B cell (primary cell): ENCODE measurements around the gene CNKSR3.

Source experiments
- EZH2 ChIP-seq: IDR thresholded peaks from 2 replicates; pipeline ENCODE4 v1.6.1; 2012; ENCODE audit warnings: borderline replicate concordance, low read depth, mild to moderate bottlenecking, moderate library complexity, low read length; ENCODE audit not compliant: insufficient read depth, poor library complexity, severe bottlenecking
- TF ChIP-seq, protein P1 (sequence below): fragments of 200-600 bp; IDR thresholded peaks from one replicate; pipeline ENCODE4 v1.8.0; 2022; ENCODE audit warnings: antibody characterized with exemption, mild to moderate bottlenecking

DNA sequence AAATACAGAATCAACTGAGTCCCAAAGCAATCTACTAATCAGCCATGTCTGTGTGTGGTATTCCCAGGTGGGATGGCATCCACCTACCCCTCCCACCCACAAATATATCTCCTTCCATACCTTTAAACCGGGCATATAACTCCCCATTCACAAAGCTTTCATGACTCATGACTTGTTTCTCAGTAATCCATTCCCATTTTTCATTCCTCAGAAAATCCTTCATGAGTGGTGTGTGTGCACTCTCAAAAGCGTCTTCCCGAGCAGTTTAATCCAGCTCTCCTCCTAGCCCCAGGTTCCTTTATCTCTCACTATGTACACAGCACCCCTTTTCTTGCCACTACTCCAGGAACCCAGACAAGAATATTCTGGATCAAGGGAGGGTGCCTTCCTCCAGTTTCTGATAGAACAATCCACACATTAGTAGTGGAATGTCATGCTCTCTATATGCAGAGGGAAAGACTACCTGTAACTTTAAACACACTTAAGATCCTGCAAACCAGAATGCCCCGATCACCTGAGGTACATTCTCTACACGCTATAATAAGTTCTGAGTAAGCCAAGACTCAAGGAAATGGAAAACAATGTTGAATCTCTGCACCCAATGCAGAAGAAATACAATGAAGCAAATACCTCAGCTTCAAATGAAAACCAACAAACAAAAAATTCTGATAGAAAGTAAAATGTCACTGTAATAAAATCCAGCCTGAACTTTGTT is 98.2 kb downstream of the CNKSR3 start:
- TF ChIP-seq, protein P1, sequence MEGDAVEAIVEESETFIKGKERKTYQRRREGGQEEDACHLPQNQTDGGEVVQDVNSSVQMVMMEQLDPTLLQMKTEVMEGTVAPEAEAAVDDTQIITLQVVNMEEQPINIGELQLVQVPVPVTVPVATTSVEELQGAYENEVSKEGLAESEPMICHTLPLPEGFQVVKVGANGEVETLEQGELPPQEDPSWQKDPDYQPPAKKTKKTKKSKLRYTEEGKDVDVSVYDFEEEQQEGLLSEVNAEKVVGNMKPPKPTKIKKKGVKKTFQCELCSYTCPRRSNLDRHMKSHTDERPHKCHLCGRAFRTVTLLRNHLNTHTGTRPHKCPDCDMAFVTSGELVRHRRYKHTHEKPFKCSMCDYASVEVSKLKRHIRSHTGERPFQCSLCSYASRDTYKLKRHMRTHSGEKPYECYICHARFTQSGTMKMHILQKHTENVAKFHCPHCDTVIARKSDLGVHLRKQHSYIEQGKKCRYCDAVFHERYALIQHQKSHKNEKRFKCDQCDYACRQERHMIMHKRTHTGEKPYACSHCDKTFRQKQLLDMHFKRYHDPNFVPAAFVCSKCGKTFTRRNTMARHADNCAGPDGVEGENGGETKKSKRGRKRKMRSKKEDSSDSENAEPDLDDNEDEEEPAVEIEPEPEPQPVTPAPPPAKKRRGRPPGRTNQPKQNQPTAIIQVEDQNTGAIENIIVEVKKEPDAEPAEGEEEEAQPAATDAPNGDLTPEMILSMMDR = no peak
- TF ChIP-seq EZH2 = no peak
